CD14-positive monocyte (primary cell): ENCODE data around the gene COL25A1. TPM values are rescaled to one million over a fixed set of nuclear protein-coding genes. Genes with fewer than 3 reads are reported as not detected.

Experiments
- DNase-seq, 3 donors: peaks; one replicate each; pipeline ENCODE4 v3.0.0-alpha.2; 2011 to 2022
- H2AFZ ChIP-seq: 2 replicates; pipeline ENCODE4 v1.6.0; 2012; ENCODE audit warnings: mild to moderate bottlenecking, low read depth, low read length, inconsistent platforms; ENCODE audit not compliant: insufficient read depth, poor library complexity, severe bottlenecking
- H3K27ac ChIP-seq, 2 donors: 1 replicate in 1 of 2; 2 replicates in 1 of 2; pipeline ENCODE4 v1.5.1; 2012 to 2013; ENCODE audit warnings: low read length in 2 of 2, control low read depth in 1 of 2, inconsistent platforms in 1 of 2, low read depth in 1 of 2, mild to moderate bottlenecking in 1 of 2
- H3K27me3 ChIP-seq, 2 donors: one replicate each; pipeline versions ENCODE4 v1.6.0 to v1.6.1; 2011 to 2013; ENCODE audit warnings: low read length in 2 of 2; ENCODE audit not compliant: control insufficient read depth in 2 of 2, insufficient read depth in 2 of 2
- H3K36me3 ChIP-seq, 2 donors: replicated peaks in 1 of 2; 1 replicate in 1 of 2; 2 replicates in 1 of 2; pipeline versions ENCODE4 v1.5.1 to v1.6.1; 2012 to 2013; ENCODE audit warnings: low read length in 2 of 2, control low read depth in 1 of 2, inconsistent platforms in 1 of 2, mild to moderate bottlenecking in 1 of 2; ENCODE audit not compliant: insufficient read depth in 2 of 2, control insufficient read depth in 1 of 2
- H3K4me1 ChIP-seq, 2 donors: 1 replicate in 1 of 2; 2 replicates in 1 of 2; pipeline versions ENCODE4 v1.5.1 to v1.6.1; 2012 to 2013; ENCODE audit warnings: low read length in 2 of 2, control low read depth in 1 of 2, inconsistent platforms in 1 of 2, mild to moderate bottlenecking in 1 of 2, moderate library complexity in 1 of 2; ENCODE audit not compliant: insufficient read depth in 2 of 2, control insufficient read depth in 1 of 2
- H3K4me2 ChIP-seq: replicated peaks from 2 replicates; pipeline ENCODE3; 2012; ENCODE audit warnings: low read length, moderate library complexity, mild to moderate bottlenecking; ENCODE audit not compliant: poor library complexity, severe bottlenecking; ENCODE audit errors: extremely low read depth
- H3K4me3 ChIP-seq, 3 experiments: fragments of 200-600 bp in 1 of 3; sonication (generic) in 1 of 3; replicated peaks in 1 of 3; 1 replicate in 2 of 3; 2 replicates in 1 of 3; pipeline ENCODE4 v1.5.1; 2011 to 2013; ENCODE audit warnings: low read length in 3 of 3, mild to moderate bottlenecking in 3 of 3, control low read depth in 2 of 3, low read depth in 2 of 3, inconsistent platforms in 1 of 3, moderate library complexity in 1 of 3
- H3K79me2 ChIP-seq: 2 replicates; pipeline ENCODE4 v1.6.0; 2012; ENCODE audit warnings: mild to moderate bottlenecking, control low read depth, inconsistent platforms, low read length, moderate library complexity; ENCODE audit not compliant: insufficient read depth
- H3K9ac ChIP-seq: 2 replicates; pipeline ENCODE4 v1.6.0; 2017; ENCODE audit warnings: low read length, mild to moderate bottlenecking; ENCODE audit not compliant: insufficient read depth, poor library complexity, severe bottlenecking
- H3K9me3 ChIP-seq, 2 donors: replicated peaks in 1 of 2; 1 replicate in 1 of 2; 2 replicates in 1 of 2; pipeline versions ENCODE4 v1.5.1 to v1.6.1; 2012 to 2013; ENCODE audit warnings: low read length in 2 of 2, control low read depth in 1 of 2; ENCODE audit not compliant: control insufficient read depth in 1 of 2, insufficient read depth in 1 of 2
- H4K20me1 ChIP-seq: 2 replicates; pipeline ENCODE4 v1.6.0; 2012; ENCODE audit warnings: mild to moderate bottlenecking, low read length, control low read depth, moderate library complexity; ENCODE audit not compliant: insufficient read depth
- H3K27ac Mint-ChIP-seq, 7 donors: one replicate each; pipeline ENCODE4 v1.8.0; 2020; ENCODE audit warnings: mild to moderate bottlenecking in 7 of 7, mixed read lengths in 7 of 7, moderate library complexity in 6 of 7, inconsistent platforms in 2 of 7
- H3K27me3 Mint-ChIP-seq, 3 donors: one replicate each; pipeline ENCODE4 v1.8.0; 2021 to 2022; ENCODE audit warnings: low read depth in 3 of 3, mild to moderate bottlenecking in 3 of 3, mixed read lengths in 3 of 3, moderate library complexity in 3 of 3, inconsistent platforms in 1 of 3
- H3K36me3 Mint-ChIP-seq, 2 donors: one replicate each; pipeline ENCODE4 v1.8.0; 2020; ENCODE audit warnings: mixed read lengths in 2 of 2, inconsistent platforms in 1 of 2, mild to moderate bottlenecking in 1 of 2
- H3K4me1 Mint-ChIP-seq: one replicate; pipeline ENCODE4 v1.8.0; 2020; ENCODE audit warnings: mild to moderate bottlenecking, mixed read lengths
- H3K4me3 Mint-ChIP-seq, 2 donors: one replicate each; pipeline ENCODE4 v1.8.0; 2020; ENCODE audit warnings: mild to moderate bottlenecking in 2 of 2, mixed read lengths in 2 of 2, moderate library complexity in 1 of 2
- H3K9me3 Mint-ChIP-seq, 7 donors: one replicate each; pipeline ENCODE4 v1.8.0; 2020 to 2022; ENCODE audit warnings: mixed read lengths in 7 of 7, mild to moderate bottlenecking in 6 of 7, moderate library complexity in 6 of 7, inconsistent platforms in 2 of 7
- CTCF ChIP-seq: fragments of 200-600 bp; IDR thresholded peaks from one replicate; pipeline ENCODE4 v1.8.0; 2022; ENCODE audit warnings: antibody characterized with exemption, mild to moderate bottlenecking
- WGBS: methylation state at CpG from one replicate; pipeline ENCODE4 v1.1.5; 2013; ENCODE audit warnings: missing lambda C conversion rate; ENCODE audit not compliant: insufficient coverage; 5-methylcytosine and 5-hydroxymethylcytosine counted together
- intact Hi-C, 2 donors: fragments of 100-400 bp; cut with micrococcal nuclease; formaldehyde crosslinking; loops; one replicate each; pipeline versions ENCODE4 v1.15.0 to v1.15.1; 2023
- polyA plus RNA-seq, 3 donors: library from polyadenylated mRNA; depleted of rRNA in 1 of 3; unstranded in 2 of 3; stranded (reverse) in 1 of 3; fragments of 300-500 nt in 2 of 3; fragments of >200 nt in 1 of 3; fragmentation: Illumina TruSeq in 2 of 3; gene quantifications; 1 replicate in 2 of 3; 2 replicates in 1 of 3; pipeline ENCODE4 v1.2.3, GENCODE V29; 2012 to 2021

The COL25A1 gene
- polyA plus RNA-seq, 3 donors = not detected

GRCh38 chr4:108943371-108943770 is 359.1 kb downstream of the COL25A1 start:
- Mint-ChIP-seq H3K36me3 (no peaks in the 10 kb centered on the region), H3K4me1 (no peaks in the 10 kb centered on the region), H3K27me3 (peaks cover 0 to 6% (median 0%) of the 10 kb centered on the region in 3 donors), H3K27ac (no peak overlapping the region), H3K9me3 (no peaks in the 10 kb centered on the region), H3K4me3 (no peak overlapping the region)
- no peaks in the 10 kb centered on the region for H3K9me3 ChIP-seq
- H3K27ac ChIP-seq = no peak overlapping the region
- no peaks in the 10 kb centered on the region for H3K4me1 ChIP-seq
- no peak overlapping the region for H3K4me3 ChIP-seq
- H4K20me1 ChIP-seq = no peaks in the 10 kb centered on the region
- H3K9ac ChIP-seq = no peak overlapping the region
- intact Hi-C loops = no loop called here
- H2AFZ ChIP-seq = no peak overlapping the region
- no CpG with 5 or more reads among the region's 3 CpGs for WGBS
- no peaks in the 10 kb centered on the region for H3K36me3 ChIP-seq
- no peaks in the 10 kb centered on the region for H3K27me3 ChIP-seq
- H3K79me2 ChIP-seq = no peaks in the 10 kb centered on the region
- H3K4me2 ChIP-seq = no peak overlapping the region
- no peak for DNase-seq
- no peak for TF ChIP-seq CTCF

- no peak overlapping the region for H3K27ac Mint-ChIP-seq
These were observed 360.5 kb downstream of the COL25A1 start for GRCh38 chr4:108941904-108942430.

More at GRCh38 chr4:108941904-108942430, 360.5 kb downstream of the COL25A1 start:
- no peaks in the 10 kb centered on the region for H3K36me3 ChIP-seq
- no peak overlapping the region for H3K4me3 Mint-ChIP-seq
- peaks cover 0 to 6% (median 0%) of the 10 kb centered on the region in 3 donors for H3K27me3 Mint-ChIP-seq
- H3K36me3 Mint-ChIP-seq = no peaks in the 10 kb centered on the region
- no peaks in the 10 kb centered on the region for H3K4me1 ChIP-seq
- intact Hi-C loops = no loop called here
- no peaks in the 10 kb centered on the region for H3K4me1 Mint-ChIP-seq
- no peak overlapping the region for H3K27ac ChIP-seq
- no peaks in the 10 kb centered on the region for H3K9me3 Mint-ChIP-seq
- H3K9ac ChIP-seq = no peak overlapping the region
- no peaks in the 10 kb centered on the region for H4K20me1 ChIP-seq
- TF ChIP-seq CTCF = no peak
- 87% methylated on average over 6 of the region's 7 CpGs for WGBS
- H3K79me2 ChIP-seq = no peaks in the 10 kb centered on the region
- no peak overlapping the region for H3K4me3 ChIP-seq
- no peaks in the 10 kb centered on the region for H3K9me3 ChIP-seq
- H3K27me3 ChIP-seq = no peaks in the 10 kb centered on the region
- no peak overlapping the region for H3K4me2 ChIP-seq
- no peak for DNase-seq
- no peak overlapping the region for H2AFZ ChIP-seq
